Progenitor cell of endocrine pancreas (in vitro differentiated cells): ENCODE measurements around the gene SGMS2. TPM values are rescaled to one million over a fixed set of nuclear protein-coding genes. Genes with fewer than 3 reads are reported as not detected.

Experiments
- DNase-seq: peaks from one replicate; pipeline ENCODE4 v3.0.0; 2021; ENCODE audit warnings: low spot score; ENCODE audit not compliant: unreplicated experiment
- H3K27ac Mint-ChIP-seq: 2 replicates; pipeline ENCODE4 v1.8.0; 2021; ENCODE audit warnings: mild to moderate bottlenecking, moderate library complexity, mixed read lengths
- H3K27me3 Mint-ChIP-seq: 2 replicates; pipeline ENCODE4 v1.8.0; 2021; ENCODE audit warnings: mixed read lengths
- H3K36me3 Mint-ChIP-seq: 2 replicates; pipeline ENCODE4 v1.8.0; 2022; ENCODE audit warnings: mixed read lengths; ENCODE audit not compliant: insufficient read depth
- H3K4me1 Mint-ChIP-seq: 2 replicates; pipeline ENCODE4 v1.8.0; 2021; ENCODE audit warnings: low read depth, mixed read lengths
- H3K4me3 Mint-ChIP-seq: 2 replicates; pipeline ENCODE4 v1.8.0; 2021; ENCODE audit warnings: low read depth, mild to moderate bottlenecking, moderate library complexity, mixed read lengths
- H3K9me3 Mint-ChIP-seq: 2 replicates; pipeline ENCODE4 v1.8.0; 2021; ENCODE audit warnings: low read depth, mixed read lengths
- CTCF ChIP-seq: fragments of 200-600 bp; sonication (generic); IDR thresholded peaks from one replicate; pipeline ENCODE4 v1.5.0; 2021; ENCODE audit warnings: antibody characterized with exemption, mild to moderate bottlenecking; ENCODE audit not compliant: unreplicated experiment
- total RNA-seq: library from RNA; stranded (reverse); gene quantifications from 2 replicates; pipeline ENCODE4 v1.2.1, GENCODE V29; 2021

Gene SGMS2
- total RNA-seq, 1 donor from 2014 or later = 6.9 TPM

DNA sequence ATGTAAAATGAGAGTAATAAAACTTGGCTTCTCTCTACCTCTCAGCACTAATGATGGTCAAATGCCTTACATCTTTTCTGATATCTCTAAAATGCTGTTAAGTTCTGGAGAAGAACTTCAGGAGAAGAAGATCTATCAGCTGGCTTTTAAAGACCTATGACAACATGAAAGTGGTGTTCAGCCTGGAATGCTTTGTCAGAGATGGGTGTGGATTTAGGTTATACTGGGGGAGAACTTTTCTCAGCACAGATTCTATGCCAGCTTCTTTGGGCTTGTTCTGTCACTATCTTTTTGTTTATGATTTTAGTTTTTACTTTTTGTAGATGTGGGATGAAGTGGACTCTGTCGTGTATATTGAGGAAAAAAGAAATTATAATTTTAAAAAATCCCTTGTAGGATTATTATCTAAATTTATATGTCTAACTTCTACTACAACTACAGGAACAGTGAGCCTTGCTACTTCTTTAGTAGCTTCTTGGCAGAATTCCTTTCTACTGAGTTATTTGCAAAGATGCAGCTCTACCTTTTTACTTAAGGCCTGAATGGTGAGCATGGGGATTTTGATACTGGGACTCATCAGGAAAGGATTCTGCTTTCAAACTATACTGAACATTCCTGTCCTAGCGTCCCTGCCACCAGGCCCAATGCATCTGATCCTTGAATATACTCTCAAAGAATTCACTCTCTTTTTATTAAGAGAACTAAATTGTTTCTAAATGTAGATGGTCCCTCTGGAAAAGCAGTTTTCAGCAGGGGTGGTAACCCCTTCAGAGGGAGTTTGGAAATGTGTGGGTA lies 126.2 kb downstream of the SGMS2 start:
- Mint-ChIP-seq H3K9me3 (peaks cover 8% of the 10 kb centered on the region), H3K4me3 (no peak overlapping the region), H3K27ac (no peak overlapping the region), H3K27me3 (no peaks in the 10 kb centered on the region), H3K36me3 (peaks cover 2% of the 10 kb centered on the region), H3K4me1 (no peaks in the 10 kb centered on the region)
- no peak for TF ChIP-seq CTCF
- no peak for DNase-seq

DNA sequence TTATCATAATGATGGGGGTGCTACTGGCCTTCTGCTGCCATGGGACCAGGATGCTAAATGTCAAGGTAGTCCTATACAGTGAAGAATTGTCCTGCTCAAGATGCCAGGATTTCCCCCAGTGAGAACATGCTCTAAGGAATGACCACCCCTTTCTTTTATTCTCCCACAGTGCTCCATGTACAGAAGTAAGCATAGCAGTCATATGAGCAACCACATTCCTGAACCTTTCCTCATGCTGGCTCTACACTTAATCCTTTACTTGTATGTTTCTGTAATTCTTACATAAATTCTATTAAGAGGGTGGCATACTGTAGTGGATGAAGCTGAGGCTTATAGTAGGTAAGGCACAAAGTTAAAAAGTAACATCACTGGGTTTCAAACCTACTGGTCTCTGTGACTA lies 126.8 kb downstream of the SGMS2 start:
- Mint-ChIP-seq H3K4me1 (no peaks in the 10 kb centered on the region), H3K27ac (no peak overlapping the region), H3K9me3 (peaks cover 14% of the 10 kb centered on the region), H3K4me3 (no peak overlapping the region), H3K36me3 (peaks cover 2% of the 10 kb centered on the region), H3K27me3 (no peaks in the 10 kb centered on the region)
- no peak for TF ChIP-seq CTCF
- no peak for DNase-seq

DNA sequence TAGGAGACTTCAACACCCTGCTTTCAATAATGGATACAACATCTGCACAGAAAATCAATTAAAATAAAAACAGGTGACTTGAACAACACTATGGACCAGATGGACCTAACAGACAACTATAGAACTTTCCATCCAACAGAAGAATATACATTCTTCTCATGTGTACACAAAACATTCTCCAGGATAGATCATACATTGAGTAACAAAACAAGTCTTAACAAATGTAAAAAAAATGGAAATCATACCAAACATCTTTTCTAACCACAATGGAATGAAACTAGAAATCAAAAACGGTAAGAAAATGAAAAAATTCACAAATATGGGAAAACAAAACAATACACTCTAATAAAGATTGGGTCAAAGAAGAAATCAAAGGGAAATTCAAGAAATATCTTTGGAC lies 131.3 kb downstream of the SGMS2 start:
- peaks cover 21% of the 10 kb centered on the region for H3K9me3 Mint-ChIP-seq
- no peak overlapping the region for H3K27ac Mint-ChIP-seq
- no peak for TF ChIP-seq CTCF
- H3K4me3 Mint-ChIP-seq = no peak overlapping the region
- H3K36me3 Mint-ChIP-seq = no peaks in the 10 kb centered on the region
- no peak for DNase-seq
- no peaks in the 10 kb centered on the region for H3K27me3 Mint-ChIP-seq
- H3K4me1 Mint-ChIP-seq = no peaks in the 10 kb centered on the region

Other genes with a start within 250 kb of the SGMS2 start
- gene PAPSS1, start 104.7 kb upstream of the SGMS2 start, total RNA-seq = 136 and 146 TPM in 2 replicates
- 5.2 and 6.1 TPM in 2 replicates for gene CYP2U1, start 106.6 kb downstream of the SGMS2 start, total RNA-seq
- gene HADH, start 165.0 kb downstream of the SGMS2 start, total RNA-seq = 44.1 TPM in 2 replicates